HG03108 (cell line): ENCODE data around the gene SPC24.
"Not testable (repeated sequence)": the region's sequence is repeated elsewhere in the genome, so short reads cannot be mapped to it uniquely, and the experiment has no call there.

Experiments used
- ATAC-seq: cut with Tn5 transposase; IDR thresholded peaks from one replicate; pipeline ENCODE4 v1.9.1; 2021; ENCODE audit warnings: moderate library complexity; ENCODE audit not compliant: unreplicated experiment

SPC24 gene

DNA sequence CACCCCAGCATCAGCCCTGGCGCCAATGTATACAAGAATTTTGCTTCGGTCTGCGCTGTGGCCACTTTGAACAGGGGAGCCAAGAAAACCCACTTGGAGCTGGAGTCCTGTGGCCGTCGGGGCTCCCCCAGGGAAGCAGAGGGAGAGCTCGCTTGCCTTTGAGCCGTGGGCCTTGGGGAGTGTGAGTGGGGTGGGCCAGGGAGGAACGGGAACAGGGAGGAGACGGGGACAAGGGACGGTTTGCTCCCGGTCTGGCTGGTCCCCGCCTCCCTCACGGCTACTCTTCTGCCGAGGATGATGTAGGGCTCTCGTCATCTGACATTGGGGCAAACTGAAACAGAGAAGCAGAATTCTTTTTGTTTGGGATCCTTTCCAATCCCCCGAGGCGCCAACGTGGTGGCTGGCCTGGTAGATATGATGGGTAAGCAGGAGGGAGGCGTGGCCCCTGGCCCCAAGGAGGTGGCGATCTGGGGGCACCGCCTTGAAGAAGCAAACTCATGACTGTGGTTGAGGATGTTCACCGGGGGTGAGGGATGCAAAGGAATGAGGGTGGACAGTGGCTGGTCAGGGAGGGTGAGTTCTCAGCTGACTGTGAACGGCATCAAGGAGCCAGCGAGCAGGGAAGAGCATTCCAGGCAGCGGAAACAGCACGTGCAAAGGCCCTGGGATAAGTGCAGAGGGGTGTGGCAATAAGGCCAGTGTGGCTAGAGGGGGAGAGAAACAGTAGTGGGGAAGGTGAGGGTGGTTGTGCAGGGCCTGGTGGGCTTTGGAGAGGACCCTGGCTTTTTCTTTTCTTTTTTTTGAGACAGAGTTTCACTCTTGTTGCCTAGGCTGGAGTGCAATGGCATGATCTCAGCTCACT, 10.9 kb upstream of the SPC24 start:
- no peak for ATAC-seq

DNA sequence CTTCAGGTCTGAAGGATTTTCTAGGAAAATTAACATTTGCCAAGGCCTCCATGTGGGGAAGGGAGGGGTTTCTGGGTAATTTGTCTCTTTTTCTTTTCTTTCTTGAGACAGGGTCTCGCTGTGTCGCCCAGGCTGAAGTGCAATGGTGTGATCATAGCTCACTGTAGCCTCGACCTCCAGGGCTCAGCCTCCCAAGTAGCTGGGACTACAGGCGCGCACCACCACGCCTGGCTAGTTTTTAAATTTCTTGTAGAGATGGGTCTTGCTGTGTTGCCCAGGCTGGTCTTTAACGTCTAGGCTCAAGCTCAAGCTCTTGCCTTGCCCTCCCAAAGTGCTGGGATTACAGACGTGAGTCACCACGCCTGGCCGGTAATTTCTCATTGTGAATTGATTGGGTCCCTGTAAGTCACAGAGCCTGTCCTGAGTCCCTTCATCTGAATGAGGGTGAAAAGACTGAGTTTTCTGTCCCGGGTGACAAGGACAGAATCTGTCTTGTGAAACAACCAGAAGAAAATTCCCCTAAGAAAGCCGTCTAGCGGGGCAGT, 10.0 kb upstream of the SPC24 start:
- ATAC-seq = no peak

DNA sequence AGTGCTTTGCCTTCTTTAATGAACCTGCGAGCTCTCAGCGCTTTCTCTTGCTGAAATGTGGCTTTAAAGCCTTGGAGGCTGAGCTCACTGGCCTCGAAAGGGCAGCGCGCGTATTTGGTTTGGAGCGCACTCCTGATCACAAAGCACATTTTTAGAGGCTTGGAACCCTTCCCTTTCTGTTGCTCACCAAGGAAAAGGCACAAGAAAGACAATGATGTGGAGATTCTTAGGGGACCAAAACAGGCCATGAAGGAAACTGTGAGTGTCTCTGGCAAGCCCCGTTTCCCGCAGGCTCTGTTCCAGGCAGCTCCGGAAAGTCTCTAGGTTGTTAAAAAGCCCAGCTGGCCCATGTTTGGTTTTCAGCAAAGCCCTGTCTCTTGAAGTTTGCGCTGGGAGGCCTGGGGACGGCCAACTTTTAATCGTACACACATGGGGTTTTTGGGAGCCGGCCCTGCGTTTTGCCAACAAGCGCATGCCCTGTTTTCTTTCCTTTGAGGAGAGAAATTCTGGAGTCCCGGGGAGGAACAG, 9.4 kb upstream of the SPC24 start:
- ATAC-seq = no peak

DNA sequence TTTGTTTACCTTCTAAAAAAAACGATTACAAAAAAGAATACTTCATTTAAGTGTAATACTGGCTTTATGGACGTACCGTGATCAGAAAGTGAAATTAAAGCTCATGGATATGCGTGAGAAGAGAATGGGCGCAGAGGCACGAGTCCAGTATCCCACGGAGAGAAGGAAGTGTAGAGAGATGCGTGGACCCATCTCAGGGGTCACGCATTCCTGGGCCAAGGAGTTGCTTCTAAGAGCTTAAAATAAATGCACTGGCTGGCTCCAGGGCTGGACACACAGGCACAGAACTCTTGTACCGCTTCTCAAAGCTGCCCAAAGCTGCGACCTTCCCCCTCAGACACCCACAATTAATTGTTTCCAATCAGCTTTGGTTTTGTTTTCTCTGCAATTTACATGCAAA, 8.7 kb upstream of the SPC24 start:
- no peak for ATAC-seq

DNA sequence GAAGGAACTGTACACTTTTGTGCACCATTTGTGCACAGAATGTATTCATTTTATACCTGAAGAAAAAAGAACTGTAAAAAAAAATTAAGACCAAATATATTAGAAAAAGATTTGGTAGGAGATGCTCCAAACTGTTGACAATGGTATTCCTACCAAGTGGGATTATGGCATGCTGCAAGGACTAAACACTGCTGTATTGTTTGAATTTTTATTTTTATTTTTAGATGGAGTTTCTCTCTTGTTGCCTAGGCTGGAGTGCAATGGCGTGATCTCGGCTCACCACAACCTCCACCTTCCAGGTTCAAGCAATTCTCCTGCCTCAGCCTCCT, 4.8 kb upstream of the SPC24 start:
- not testable (repeated sequence) for ATAC-seq

DNA sequence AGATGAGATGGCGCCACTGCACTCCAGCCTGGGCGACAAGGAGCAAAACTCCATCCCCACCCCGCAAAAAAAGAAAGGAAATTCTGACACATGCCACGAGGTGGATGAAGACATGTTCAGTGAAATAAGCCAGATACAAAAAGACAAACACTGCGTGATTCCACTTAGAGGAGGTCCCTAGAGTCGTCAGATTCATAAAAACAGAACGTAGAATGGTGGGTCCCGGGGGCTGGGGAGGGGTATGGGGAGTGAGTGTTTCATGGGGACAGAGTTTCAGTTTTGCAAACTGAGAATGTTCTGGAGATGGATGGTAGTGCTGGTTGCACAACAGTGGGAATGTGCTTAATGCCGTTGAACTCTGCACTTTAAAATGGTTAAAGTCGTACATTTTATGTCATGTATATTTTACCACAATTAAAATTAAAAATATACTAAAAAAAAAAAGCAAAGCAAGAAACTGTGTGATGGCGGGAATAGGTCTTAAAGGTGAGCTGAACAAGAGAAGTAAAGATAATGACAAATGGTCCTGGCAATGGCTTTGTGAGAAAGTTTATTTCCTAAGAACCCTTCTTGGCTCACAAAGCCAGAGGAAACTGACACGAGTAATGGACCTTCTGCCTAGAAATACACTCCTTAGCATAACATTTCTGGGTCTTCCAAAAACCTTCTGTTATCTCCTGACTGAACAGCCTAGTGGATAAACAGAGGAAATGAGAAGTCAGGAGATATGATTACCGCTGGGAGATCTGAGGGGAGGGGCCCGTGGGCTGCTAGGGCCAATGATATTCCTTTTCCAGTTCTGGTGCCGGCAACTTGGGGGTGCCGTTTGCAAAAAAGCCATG, 4.2 kb upstream of the SPC24 start:
- no peak for ATAC-seq

DNA sequence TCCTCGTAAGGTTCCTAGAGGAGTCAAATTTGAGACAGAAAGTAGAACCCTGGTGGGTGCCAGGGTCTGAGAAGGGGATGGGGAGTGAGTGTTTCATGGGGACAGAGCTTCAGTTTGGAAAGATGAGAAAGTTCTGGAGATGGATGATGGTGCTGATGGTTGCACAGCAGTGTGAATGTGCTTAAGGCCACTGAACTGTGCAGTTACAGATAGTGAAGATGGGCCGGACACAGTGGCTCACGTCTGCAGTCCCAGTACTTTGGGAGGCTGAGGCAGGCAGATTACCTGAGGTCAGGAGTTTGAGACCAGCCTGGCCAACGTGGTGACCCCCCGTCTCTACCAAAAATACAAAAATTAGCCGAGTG, 917 bp downstream of the SPC24 start:
- ATAC-seq = no peak

DNA sequence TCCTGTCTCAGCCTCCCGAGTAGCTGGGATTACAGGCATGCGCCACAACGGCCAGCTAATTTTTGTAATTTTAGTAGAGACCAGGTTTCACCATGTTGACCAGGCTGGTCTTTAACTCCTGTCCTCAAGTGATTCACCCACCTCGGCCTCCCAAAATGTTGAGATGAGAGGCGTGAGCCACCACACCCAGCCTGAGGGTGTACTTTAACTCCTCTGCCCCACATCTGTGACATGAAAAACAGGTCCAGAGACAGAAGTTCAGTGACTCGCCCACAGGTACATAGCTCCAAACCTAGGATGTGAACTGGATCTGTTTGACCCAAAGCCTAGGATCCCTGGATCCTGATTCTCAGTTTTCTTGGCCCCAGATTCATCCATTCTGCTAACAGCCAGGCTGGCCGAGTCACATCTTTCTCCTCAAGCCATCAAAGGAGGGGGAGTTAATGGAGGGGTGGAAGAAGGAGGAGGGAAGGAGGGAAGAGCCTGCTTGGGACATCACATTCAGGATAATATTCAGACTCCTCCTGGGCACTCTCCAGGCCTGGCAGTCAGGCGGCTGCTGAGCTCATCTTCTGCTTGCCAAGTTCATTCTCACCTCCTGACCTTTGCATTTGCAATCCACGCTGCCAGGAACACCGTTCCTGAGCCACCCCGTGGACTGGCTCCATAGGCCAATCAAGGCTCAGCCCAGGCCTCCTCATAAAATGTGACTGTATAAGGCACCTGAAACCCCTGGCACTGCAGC, 3.1 kb downstream of the SPC24 start:
- ATAC-seq = no peak

DNA sequence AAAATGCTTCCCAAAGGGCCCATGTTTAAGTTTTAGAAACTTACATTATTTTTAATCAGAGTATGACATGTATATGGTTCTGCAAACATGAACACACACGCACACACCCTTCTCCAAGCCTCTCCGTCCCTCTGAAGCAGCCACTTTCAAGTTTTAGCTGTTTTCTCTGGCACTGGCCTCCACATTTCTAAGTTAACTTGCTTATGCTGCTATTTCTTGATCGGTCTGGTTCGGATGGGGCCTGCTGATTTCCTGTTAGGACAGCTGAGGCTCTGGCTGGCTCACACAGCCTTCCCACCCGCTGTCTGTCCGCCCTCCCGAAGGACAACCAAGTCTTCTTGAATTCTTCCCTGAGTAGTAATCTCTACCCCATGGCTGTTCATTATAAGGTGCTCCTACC, 4.4 kb downstream of the SPC24 start:
- no peak for ATAC-seq

DNA sequence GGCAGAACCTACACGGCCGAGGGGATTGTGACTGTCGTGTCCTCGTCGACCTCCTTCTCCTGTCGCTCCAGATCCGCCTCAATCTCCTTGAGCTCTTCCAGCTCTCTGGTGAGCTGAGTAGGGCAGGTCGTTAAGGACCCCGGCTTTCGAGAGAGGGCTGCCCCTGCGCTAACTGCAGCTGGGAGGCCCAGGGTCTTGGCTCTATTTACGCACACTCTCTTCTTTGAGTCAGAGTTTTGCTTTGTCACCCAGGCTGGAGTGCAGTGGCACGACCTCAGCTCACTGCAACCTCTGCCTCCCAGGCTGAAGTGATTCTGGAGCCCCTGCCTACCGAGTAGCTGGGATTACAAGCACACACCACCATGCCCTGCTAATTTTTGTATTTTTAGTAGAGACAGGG, 7.6 kb downstream of the SPC24 start:
- no peak for ATAC-seq

DNA sequence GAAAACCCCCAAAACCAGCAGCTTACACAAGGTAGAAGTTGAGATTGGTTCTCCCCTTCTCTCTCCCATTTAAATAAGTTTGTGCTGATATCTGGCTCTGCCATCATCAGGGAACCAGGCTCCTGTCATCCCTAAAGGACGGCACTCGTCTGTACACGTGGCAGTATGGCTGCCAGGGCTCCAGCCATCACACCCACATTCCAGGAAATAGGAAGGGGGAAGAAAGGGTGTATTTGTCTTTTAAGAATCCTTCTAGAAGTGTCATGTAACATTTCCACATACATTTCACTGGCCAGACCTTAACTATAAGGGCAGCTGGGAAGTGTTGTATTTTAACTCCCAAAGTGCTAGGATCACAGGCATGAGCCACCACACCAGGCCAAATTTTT, 10.1 kb downstream of the SPC24 start:
- ATAC-seq = no peak

DNA sequence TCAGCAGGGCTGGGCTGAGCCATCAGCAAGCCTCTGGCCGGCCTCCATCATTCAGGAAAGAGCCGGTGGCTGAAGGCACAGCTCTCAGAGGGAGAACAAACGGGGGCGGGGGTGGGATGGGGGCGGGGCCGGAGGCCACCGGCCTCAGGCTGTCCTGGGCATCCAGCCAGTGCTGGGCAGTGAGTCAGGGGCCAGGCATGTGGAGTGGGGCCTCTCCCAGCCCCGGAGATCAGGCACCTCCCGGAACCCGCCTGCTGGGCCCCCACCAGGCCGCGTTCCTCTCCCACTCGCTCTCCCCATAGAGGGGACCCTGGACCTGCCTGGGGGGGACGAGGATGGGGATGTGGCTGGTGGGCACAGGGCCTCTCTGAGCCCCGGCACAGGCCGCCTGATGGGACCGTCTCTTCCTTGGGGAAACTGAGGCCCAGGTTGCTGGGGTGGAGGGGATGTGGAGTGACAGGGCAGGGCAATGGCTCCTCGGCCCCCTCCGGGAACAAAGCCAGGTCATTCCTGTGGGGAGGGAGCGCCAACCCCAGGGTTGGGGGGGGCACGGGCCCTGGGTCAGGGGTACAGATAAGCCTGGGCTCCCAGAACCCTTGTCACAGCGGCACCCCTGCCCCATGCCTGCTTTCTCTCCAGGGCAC, 12.9 kb downstream of the SPC24 start:
- ATAC-seq = no peak

DNA sequence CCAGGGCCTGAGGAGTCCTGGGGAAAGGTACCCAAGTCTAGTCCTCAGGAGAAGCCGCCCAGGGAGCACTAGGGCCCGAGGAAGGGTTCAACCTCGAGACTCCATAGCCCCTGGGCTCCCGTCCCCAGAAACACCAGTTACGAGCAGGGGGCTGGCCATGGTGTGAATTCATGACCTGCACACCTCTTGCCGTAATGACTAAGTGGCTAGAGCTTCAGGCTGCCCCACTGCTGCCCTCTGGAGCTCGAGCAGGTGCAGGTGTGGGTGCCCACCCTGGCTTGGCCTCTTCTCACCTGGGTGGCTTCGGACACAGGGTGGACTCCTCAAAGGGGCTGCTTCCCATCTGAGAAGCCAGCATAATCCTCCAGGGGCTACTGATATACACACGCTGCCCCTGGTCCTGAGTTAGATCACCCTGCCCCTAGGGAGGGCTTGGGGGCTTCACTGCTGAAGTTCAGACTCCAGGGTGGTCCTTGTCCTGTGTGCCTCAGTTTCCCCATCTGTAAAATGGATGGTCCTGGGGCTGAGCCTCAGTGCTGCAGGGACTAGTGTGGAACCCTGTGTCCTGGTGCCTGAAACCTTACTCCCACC, 13.6 kb downstream of the SPC24 start:
- no peak for ATAC-seq

DNA sequence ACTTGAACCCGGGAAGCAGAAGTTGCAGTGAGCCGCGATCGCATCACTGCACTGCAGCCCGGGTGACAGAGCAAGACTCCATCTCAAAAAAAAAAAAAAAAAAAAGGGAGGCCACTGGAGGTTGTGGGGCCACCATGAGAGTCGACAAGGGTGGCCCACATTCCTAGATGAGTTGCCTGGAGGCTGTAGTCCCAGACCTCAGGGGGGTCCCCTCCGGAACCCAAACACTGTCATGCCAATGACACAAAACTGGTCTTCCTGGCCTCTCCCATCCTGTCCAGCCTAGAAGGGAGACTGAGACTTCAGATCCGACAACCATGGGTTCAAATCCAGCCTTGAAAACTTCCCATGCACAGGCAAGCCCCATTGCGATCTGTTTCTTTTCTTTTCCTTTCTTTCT, 14.7 kb downstream of the SPC24 start:
- ATAC-seq = no peak

DNA sequence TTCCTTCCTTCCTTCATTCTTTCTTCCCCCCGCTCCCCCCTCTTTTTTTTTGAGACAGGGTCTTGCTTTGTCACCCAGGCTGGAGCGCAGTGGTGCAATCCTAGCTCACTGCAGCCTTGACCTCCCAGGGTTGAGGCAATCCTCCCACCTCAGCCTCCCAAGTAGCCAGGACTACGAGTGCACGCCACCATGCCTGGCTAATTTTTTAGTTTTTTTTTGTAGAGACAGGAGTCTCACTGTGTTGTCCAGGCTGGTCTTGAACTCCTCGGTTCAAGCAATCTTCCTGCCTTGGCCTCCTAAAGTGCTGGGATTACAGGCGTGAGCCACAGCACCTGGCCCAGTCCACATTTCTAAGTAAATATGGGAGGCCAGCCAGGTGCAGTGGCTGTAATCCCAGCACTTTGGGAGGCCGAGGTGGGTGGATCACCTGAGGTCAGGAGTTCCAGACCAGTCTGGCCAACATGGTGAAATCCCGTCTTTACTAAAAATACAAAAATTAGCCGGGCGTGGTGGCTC, 15.5 kb downstream of the SPC24 start:
- ATAC-seq = not testable (repeated sequence)

DNA sequence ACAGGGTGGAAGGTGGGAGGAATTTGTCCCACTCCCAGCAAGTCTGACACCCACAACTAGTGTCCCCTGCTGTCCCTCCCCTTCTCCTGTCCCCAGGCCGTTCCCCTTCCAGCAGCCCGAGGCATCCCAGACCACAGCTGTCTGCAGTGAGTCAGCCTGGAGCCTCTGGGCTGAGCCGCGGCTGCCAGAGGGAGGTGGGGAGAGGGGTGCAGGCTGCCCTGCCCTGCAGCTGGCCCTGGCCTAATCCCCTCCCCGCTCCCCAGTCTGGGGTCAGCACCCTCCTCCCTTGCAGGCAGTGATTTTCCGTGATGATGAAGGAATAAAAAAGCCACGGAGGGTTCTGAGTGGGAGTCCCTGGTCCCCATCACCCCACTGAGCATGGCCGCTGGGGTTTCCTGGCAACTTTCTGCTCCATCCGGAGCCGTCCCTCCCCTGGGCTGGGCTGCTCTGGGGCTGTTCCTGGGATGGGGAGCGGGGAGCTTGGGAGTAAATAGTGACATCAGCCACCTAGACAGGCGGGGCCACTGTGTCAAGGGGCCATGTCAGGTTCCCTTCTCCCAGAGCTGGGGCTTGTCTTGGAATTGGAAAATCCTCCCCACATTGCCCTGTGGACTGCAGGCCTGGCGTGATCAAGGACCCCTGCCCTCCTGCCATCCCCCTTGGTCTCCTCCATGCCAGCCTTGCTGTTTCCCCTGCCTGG, 16.8 kb downstream of the SPC24 start:
- ATAC-seq = no peak

DNA sequence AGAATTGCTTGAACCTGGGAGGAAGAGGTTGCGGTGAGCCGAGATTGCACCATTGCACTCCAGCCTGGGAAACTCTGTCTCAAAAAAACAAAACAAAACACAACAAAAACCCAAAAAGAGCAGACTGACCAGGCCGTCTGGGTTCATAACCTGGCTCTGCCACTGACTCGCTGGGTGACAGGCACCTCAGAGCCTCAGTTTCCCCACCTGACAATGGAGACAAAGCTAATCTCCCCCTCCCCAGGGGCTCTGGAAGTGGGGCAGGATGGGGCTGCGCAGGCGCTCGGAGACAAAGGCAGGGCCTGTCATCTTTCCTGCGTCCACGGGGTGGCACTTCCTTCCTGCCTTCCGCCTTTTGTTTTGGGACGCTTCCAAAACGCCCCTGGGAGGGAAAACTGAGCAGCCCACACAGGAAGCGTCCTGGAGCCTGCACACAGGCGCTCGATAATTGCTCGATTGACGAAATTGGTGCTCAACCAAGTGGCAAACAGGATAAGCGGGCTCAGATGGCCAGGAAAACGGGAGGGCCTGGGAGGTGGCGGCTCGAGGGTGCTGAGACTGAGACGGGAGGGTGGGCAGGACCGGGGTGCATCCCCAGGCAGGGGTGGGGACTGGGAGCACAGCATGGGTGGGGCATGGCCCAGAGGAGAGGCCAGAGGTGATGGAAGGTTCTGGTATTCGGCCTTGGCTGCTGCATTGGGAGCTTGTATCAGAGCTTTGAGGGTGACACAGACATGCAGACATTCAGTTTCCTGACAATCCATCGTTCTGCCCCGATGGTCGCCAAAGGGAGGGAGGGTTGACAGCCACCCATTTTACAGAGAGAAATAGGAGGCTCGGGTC, 17.8 kb downstream of the SPC24 start:
- peak; percentile 50 for ATAC-seq

DNA sequence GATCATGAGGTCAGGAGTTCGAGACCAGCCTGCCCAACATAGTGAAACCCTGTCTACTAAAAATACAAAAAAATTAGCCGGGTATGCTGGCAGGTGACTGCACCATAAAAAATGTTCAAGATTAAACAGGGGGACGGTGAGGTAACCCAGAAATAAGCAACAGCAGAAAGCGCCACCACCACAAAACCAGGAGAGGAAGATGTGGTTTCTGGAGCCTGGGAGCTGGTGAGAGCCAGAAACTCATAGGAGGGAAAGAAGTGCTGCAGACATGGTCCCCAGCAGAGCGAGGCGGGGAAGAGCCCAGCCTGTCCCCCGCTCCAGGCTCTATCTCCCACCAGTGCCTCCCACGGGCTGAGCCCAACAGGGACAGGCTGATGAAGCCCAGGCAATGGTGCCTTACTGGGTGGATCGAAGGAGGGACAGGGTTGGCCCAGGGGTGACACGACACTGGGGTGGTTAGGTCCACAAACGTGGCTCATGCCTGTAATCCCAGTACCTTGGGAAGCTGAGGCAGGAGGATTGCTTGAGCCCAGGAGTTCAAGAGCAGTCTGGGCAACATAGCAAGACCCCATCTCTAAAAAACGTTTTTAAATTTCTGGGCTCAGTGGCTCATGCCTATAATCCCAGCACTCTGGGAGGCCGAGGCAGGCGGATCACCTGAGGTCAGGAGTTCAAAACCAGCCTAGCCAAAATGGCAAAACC, 19.0 kb downstream of the SPC24 start:
- no peak for ATAC-seq
